8988T (cell line): ENCODE results near the gene FBP1.

Experiments used
- DNase-seq: peaks from one replicate; pipeline ENCODE4 v3.0.0; 2011

Gene FBP1

DNA sequence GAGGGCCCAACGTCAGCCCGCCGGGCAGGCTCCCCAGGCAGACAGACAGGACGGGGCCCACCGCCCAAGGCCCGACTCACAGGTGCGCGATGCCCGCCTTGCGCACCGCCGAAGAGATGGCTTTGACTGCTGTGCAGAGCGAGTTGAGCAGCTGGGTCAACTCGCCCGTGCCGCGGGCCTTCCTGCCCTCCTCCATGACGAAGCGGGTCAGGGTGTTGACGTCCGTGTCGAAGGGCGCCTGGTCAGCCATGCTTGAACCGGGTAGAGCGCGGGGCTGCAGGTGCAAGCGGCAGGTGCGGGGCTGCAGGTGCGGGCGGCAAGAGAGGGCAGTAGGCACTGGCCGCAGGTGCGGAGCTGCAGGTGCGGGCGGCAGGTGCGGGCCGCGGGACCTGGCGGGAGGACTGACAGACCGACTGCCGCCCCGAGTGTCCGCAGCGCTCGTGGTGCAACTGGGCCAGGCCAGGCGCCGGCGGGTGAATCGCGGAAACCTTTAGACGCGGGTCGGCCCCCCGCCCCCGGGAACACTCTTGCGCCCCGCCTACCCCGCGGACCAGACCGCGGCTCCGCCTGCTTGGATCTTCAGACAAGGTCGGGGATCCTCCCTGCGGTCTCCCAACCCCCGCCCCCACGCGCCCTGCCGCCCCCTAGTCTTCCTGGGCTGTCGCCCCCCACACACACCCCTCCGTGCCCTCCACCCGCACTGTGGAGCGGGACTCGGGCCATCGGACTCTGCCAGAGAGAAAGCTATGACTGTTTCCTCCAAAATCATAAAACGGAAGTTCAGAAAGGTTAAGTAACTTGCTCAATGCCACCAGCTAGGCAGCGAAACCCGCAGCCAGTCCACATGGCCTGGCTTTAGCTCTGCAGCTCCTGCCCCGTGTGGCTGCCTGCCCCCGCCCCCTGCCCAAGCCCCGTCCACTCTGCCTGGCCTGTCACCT is at the start of gene FBP1:
Gene FBP1 (minus strand): TSS at position 458 of the 938 bp plus-strand sequence. CDS start 208 bp downstream, at position 250.
- no peak for DNase-seq

GRCh38 chr9:94687451-94687850 is 48.1 kb upstream of the FBP1 start:
- no peak for DNase-seq

DNA sequence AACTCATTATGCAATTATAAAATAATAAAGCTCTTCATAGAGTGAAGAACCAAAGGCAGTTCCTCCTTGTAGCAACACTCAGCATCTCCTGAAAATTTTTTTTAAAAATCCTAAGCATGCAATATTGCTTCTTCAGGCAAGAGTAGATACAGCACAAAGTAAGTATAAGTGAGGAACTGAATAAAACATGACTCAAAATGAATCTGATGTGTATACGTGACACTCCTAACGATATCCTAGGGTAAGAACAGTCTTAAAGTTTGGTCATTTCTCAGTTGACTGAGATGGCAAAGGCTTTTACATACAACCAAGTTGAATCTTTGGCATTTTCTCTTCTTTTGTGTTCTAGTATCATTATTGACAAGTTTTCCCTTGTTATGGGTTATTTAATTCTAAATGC is 46.0 kb upstream of the FBP1 start:
- DNase-seq = no peak

DNA sequence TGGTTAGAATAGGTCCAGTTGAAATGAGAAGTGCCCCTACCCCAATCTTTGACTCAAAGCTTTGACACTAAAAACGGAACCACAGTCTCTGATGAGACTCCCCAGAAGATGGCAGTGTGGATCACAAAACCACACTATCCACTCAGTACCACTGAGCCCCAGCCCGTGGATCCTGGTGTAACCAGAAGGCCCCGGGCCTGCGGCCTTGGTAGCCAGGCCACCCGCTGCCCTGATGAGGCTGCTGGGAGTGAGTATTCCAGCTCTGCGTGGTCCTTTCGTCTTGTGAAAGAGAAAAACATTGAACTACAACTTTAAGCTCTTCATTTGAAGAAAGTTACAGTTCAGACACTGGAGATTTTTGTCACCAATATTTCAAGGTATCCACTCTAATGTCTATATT is 42.2 kb upstream of the FBP1 start:
- DNase-seq = peak; percentile 47

GRCh38 chr9:94680621-94681020 is 41.3 kb upstream of the FBP1 start:
- DNase-seq = no peak

GRCh38 chr9:94680020-94680419 is 40.7 kb upstream of the FBP1 start:
- DNase-seq = no peak

- no peak for DNase-seq
Observed at GRCh38 chr9:94679587-94679986, 40.3 kb upstream of the FBP1 start.

- no peak for DNase-seq
Observed at GRCh38 chr9:94677929-94678328, 38.6 kb upstream of the FBP1 start.

GRCh38 chr9:94676446-94677131 is 37.3 kb upstream of the FBP1 start:
- DNase-seq = no peak

GRCh38 chr9:94675008-94675881 is 35.9 kb upstream of the FBP1 start:
- DNase-seq = no peak

DNA sequence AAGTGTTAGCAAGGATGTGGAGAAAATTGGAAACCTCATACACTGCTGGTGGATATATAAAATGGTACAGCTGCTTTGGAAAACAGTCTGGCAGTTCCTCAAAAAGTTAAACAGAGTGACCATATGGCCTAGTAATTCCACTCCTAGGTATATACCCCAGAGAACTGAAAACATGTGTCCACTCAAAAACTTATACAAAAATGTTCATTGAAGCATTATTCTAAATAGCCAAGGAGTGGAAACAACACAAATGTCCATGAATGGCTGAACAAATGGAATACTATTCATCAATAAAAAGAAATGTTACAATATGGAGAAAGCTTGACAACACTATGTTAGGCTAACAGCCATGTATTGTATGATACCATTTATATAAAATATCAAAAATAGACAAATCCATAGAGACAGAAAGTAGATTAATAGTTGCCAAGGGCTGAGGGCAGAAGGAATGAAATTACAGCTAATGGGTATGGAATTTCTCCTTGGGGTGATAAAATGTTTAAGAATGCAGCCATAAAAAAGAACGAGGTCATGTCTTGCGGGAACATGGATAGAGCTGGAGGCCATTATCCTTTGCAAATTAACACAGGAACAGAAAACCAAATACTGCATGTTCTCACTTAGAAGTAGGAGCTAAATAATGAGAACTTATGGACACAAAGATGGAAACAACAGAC is 33.6 kb upstream of the FBP1 start:
- DNase-seq = no peak

- DNase-seq = no peak
Observed at GRCh38 chr9:94668928-94669729, 29.8 kb upstream of the FBP1 start.

DNA sequence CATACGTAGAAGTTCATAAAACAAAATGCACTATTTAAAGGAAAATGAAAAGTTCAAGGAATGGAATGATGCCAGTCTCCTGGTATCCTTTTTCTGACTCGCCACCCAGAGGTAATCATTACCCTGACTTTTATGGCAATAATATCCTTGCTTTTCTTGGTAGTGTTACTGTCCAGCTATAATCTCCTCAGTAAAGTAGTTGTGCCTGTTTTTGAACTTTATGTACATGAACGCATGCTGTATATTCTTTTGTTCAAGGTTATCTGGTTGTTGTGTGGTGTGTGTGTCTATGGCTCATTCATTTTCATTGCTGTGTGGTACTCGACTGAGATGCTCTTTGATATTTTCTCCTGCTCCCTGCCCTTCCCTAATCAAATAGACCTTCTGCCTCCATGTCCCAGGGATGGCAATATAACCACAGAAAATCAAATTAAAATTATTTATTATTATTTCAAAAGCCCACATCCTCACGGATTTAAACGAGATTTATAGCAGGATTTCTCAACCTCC is 29.2 kb upstream of the FBP1 start:
- no peak for DNase-seq

DNA sequence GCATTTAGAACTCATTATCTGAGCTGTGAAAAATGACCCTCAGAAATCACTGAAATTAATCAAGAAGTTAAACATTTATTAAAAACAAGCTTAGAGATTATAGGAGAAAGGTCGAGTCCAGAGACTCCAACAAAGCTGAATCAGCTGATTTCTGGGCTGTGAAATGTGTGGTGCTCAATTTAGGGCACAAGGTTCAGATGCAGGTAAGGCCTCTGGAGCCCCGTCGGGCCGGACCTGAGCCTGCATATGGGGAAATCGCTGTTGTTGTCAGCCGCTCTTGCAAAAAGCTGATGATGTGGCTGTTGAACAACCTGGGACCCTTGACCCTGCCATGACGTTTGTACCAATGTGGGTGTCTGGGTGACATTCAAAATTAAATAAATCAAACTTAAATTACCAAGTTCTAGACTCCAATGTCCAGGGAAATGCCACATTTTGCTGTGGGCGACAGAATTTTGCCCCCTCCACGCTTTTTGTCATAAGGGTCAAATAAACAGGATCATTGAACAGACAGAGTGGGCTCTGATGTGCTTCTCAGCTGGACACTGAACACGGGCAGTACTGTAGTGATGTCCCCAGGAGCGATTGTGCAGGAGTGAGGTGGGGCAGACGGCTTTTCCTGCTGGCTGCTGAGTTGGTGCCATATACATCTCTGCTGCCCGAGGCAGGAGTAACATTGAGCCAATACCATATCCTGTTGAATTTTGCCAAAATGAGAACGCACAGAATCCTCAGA is 27.2 kb upstream of the FBP1 start:
- DNase-seq = no peak

- DNase-seq = no peak
Observed at GRCh38 chr9:94665613-94666012, 26.3 kb upstream of the FBP1 start.

GRCh38 chr9:94664801-94665200 is 25.5 kb upstream of the FBP1 start:
- DNase-seq = no peak

DNA sequence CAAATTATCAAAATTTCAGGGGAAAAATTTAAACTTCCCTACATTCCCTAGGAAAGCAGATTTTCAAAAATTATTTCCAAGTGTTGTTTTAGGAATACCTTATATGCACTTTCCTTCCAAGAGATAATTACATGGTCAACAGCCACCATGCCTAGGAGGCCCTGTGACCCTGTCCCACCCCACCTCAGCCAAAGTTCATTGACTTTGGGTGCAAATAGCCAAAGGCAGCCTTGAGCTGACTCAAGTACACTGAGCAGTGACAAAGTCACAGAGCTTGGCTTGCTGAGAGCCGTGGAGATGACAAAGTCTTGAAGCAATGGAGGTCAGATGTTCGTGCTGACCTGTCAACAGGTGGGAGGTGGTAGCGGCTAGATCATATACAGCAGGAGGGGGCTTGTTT is 24.3 kb upstream of the FBP1 start:
- no peak for DNase-seq

DNA sequence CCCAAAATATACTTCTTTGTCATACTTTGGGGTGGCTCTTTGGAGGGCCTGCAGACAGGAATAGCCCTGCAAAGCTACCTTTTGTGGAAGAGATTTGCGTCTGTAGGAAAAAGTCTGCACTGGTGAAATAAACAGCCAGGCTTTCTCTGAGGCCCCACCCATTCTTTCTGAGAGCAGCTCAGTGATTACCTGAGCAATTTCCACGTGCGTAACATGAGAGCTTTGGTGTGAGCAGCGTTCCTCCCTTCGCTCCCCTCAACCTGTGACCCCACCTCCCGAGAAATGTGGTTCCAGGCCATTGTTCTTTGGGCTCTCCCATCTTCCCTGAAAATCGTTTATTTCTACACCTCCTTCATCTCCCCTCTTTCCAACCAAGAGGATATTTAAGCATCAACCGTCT is 23.8 kb upstream of the FBP1 start:
- DNase-seq = no peak

GRCh38 chr9:94657021-94657725 is 17.9 kb upstream of the FBP1 start:
- no peak for DNase-seq

GRCh38 chr9:94656200-94656599 is 16.9 kb upstream of the FBP1 start:
- DNase-seq = no peak
